Measurements from ENCODE around the gene KRT85. TPM values are rescaled to one million over a fixed set of nuclear protein-coding genes. Genes with fewer than 3 reads are reported as not detected.

Gene KRT85
- total and polyA plus RNA-seq, 2 of the 13 experiments (the other 11 are each of a cell fraction or from before 2014, with no cell fraction given) = not detected

- TF ChIP-seq LRRFIP1 (CRISPR knock-in tag; conservative IDR thresholded peaks at IDR 0.05) = no peak
- TF ChIP-seq EEA1 (CRISPR knock-in tag; IDR thresholded peaks at IDR 0.05; ENCODE audit: borderline replicate concordance) = no peak
Observed at GRCh38 chr12:52344111-52344510, 23.2 kb downstream of the KRT85 start (continued).

GRCh38 chr12:52343550-52343949, 23.7 kb downstream of the KRT85 start:
- ATAC-seq = no peak

More at GRCh38 chr12:52343550-52343949, 23.7 kb downstream of the KRT85 start:
- ChIA-PET POLR2A (no interaction called here), CTCF (ENCODE audit: low intra/inter-chr PET ratio, low total read pairs) (no interaction called here)
- in situ Hi-C loops (cut with HindIII; ENCODE audit: extremely low pct_ligation_motif_present, low pct_unique_long_range_greater_than_20kb) = no loop called here
- intact Hi-C loops (cut with micrococcal nuclease; ENCODE audit: unreplicated experiment) = no loop called here
- Histone ChIP-seq H4K20me1 (ENCODE audit: insufficient read depth, low read length) (no peaks in the 10 kb centered on the region), H3K27me3 (ENCODE audit: control insufficient read depth in 1 of 2, insufficient read depth in 2 of 2, low read length in 2 of 2) (peaks cover 3 to 34% of the 10 kb centered on the region in 2 experiments; a peak in 4 of 5 replicates), H3K4me1 (ENCODE audit: insufficient read depth, low read length) (peaks cover 10% of the 10 kb centered on the region), H3K36me3 (replicated peaks in 1 of 2; ENCODE audit: control insufficient read depth in 1 of 2, insufficient read depth in 2 of 2, low read length in 2 of 2) (no peaks in the 10 kb centered on the region), H2AFZ (ENCODE audit: low read length) (no peak overlapping the region), H3K9me3 (ENCODE audit: low read length) (no peaks in the 10 kb centered on the region), H3K4me2 (ENCODE audit: low read depth, low read length) (no peak overlapping the region), H3K4me3 (replicated peaks in 1 of 3; ENCODE audit: insufficient read depth in 1 of 3, low read depth in 2 of 3, low read length in 3 of 3) (no peak overlapping the region), H3K27ac (ENCODE audit: extremely low read length, insufficient read depth, low read length) (no peak overlapping the region), H3K9ac (ENCODE audit: insufficient read depth, low read depth, low read length) (no peak overlapping the region), H3K79me2 (ENCODE audit: insufficient read depth, low read length) (no peaks in the 10 kb centered on the region)
- TF ChIP-seq ZNF331 (CRISPR knock-in tag; IDR thresholded peaks at IDR 0.05) (no peak), KDM4B (CRISPR knock-in tag; IDR thresholded peaks at IDR 0.05) (no peak), ZNF773 (CRISPR knock-in tag; IDR thresholded peaks at IDR 0.05; ENCODE audit: borderline replicate concordance) (no peak), ZNF20 (CRISPR knock-in tag; IDR thresholded peaks at IDR 0.05) (no peak), ZNF629 (CRISPR knock-in tag; conservative IDR thresholded peaks at IDR 0.05) (no peak), BCL3 (CRISPR knock-in tag; IDR thresholded peaks at IDR 0.05) (no peak), FUBP1 (CRISPR knock-in tag; IDR thresholded peaks at IDR 0.05; ENCODE audit: borderline replicate concordance) (no peak), ZNF333 (CRISPR knock-in tag; IDR thresholded peaks at IDR 0.05; ENCODE audit: borderline replicate concordance) (no peak), SPEN (CRISPR knock-in tag; IDR thresholded peaks at IDR 0.05; ENCODE audit: low read depth) (no peak), HNRNPH1 (optimal IDR thresholded peaks at IDR 0.05; ENCODE audit: low read depth, low read length) (no peak), HNF1B (CRISPR knock-in tag; IDR thresholded peaks at IDR 0.05) (no peak), ZNF274 (CRISPR knock-in tag; IDR thresholded peaks at IDR 0.05) (no peak)
- no TSS peak for BruUV-seq (replicated peaks)
- DNase-seq (ENCODE audit: low spot score) (no peak), FAIRE-seq (no peak)
- 71% methylated on average over 2 of the region's 2 CpGs for whole genome bisulfite sequencing (ENCODE audit: low lambda C conversion rate)
